ENCODE data around the gene NPB.

Gene NPB

GRCh38 chr17:81902023-81902652 is at the start of gene NPB:
TSS of gene NPB (plus strand) at chr17:81902238. CDS start at chr17:81902278, 40 bp downstream.
- no peak for DNase-seq

GRCh38 chr17:81854974-81855774 is 46.9 kb upstream of the NPB start:
- DNase-seq = no peak

GRCh38 chr17:81858170-81858966 is 43.7 kb upstream of the NPB start:
- no peak for DNase-seq

GRCh38 chr17:81858967-81859905 is 42.8 kb upstream of the NPB start:
- no peak for DNase-seq

- DNase-seq = no peak
These were observed 41.9 kb upstream of the NPB start, which contains the start of gene P4HB for GRCh38 chr17:81859906-81860755. TSS of gene P4HB (minus strand) at chr17:81860535. CDS start at chr17:81860471, 64 bp downstream.

- DNase-seq = peak; percentile 100
These were observed 41.1 kb upstream of the NPB start for GRCh38 chr17:81860756-81861568.

- no peak for DNase-seq
These were observed 38.8 kb upstream of the NPB start for GRCh38 chr17:81863123-81863675.

GRCh38 chr17:81863833-81864768 is 37.9 kb upstream of the NPB start:
- no peak for DNase-seq

- no peak for DNase-seq
These were observed 36.7 kb upstream of the NPB start for GRCh38 chr17:81865358-81865732.

- DNase-seq = no peak
These were observed 36.2 kb upstream of the NPB start for GRCh38 chr17:81865733-81866439.

GRCh38 chr17:81866440-81867169 is 35.4 kb upstream of the NPB start:
- DNase-seq = no peak

- DNase-seq = no peak
These were observed 34.7 kb upstream of the NPB start for GRCh38 chr17:81867170-81867990.

GRCh38 chr17:81867991-81868673 is 33.9 kb upstream of the NPB start:
- DNase-seq = no peak

GRCh38 chr17:81868674-81869220 is 33.3 kb upstream of the NPB start:
- no peak for DNase-seq

GRCh38 chr17:81869221-81870130 is 32.6 kb upstream of the NPB start:
- DNase-seq = peak; percentile 40

Data from stimulated activated naive CD4-positive, alpha-beta T cell treated with Interleukin-2 at 50 U/mL for 16 hours (primary cell).